GM12872 (cell line): Measurements from ENCODE around the gene EPHA8.

Experiments used
- TF ChIP-seq, protein P1 (sequence below): IDR thresholded peaks from 3 replicates; pipeline ENCODE4 v1.5.1; 2011; ENCODE audit warnings: low read depth, mild to moderate bottlenecking, low read length, moderate library complexity; ENCODE audit not compliant: insufficient read depth

EPHA8 gene

DNA sequence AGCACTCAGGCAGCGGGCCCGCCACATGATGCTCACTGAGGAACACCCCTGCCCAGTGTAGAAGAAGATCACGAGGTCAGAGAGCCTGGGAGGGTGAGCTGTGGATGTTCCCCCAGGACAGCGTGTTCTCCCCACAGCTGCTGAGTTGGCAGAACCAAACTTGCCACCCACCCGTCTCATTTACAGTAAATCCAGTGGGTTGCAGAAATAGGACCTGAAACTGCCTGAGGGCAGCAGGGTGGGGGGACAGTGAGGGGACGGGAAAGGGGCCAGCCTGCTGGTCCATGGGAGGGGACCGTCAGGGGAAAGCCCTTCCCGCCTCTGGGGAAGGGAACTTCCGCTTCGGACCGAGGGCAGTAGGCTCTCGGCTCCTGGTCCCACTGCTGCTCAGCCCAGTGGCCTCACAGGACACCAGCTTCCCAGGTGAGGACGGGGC, 89.6 kb downstream of the EPHA8 start, which contains the start of gene C1QB:
C1QB (plus strand) TSS at position 356 of the 436 bp plus-strand sequence. CDS start 6,227 bp downstream, outside the sequence.
- TF ChIP-seq, protein P1, sequence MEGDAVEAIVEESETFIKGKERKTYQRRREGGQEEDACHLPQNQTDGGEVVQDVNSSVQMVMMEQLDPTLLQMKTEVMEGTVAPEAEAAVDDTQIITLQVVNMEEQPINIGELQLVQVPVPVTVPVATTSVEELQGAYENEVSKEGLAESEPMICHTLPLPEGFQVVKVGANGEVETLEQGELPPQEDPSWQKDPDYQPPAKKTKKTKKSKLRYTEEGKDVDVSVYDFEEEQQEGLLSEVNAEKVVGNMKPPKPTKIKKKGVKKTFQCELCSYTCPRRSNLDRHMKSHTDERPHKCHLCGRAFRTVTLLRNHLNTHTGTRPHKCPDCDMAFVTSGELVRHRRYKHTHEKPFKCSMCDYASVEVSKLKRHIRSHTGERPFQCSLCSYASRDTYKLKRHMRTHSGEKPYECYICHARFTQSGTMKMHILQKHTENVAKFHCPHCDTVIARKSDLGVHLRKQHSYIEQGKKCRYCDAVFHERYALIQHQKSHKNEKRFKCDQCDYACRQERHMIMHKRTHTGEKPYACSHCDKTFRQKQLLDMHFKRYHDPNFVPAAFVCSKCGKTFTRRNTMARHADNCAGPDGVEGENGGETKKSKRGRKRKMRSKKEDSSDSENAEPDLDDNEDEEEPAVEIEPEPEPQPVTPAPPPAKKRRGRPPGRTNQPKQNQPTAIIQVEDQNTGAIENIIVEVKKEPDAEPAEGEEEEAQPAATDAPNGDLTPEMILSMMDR, result no peak
